ENCODE data around the gene SPTSSB. TPM values are rescaled to one million over a fixed set of nuclear protein-coding genes. Genes with fewer than 3 reads are reported as not detected.
A peak's percentile ranks its signal among the peaks of the same experiment; 100 is the strongest.

Gene SPTSSB
- total RNA-seq, 4 donors from 2014 or later: 91.6 to 175 (median 109) TPM

GRCh38 chr3:161322781-161323568, 48.3 kb downstream of the SPTSSB start:
- WGBS, 2 donors: 68 to 83% methylated on average over 2 of the region's 2 CpGs
- intact Hi-C loops (cut with DNase I; ENCODE audit: low total_unique reads): no loop called here
- DNase-seq (ENCODE audit: low spot score in 2 of 2): no peak
- H3K4me3 ChIP-seq (ENCODE audit: low read depth, poor library complexity, severe bottlenecking): no peak overlapping the region
- no peak for TF ChIP-seq POLR2A (IDR thresholded peaks at IDR 0.05)
- no peak for TF ChIP-seq CTCF (IDR thresholded peaks at IDR 0.05)

- intact Hi-C loops (cut with DNase I; ENCODE audit: low total_unique reads): no loop called here
- TF ChIP-seq POLR2A (IDR thresholded peaks at IDR 0.05) (no peak), CTCF (IDR thresholded peaks at IDR 0.05) (no peak)
- WGBS, 2 donors: 86 to 97% methylated on average over 1 of the region's 1 CpG
- DNase-seq (ENCODE audit: low spot score in 2 of 2): no peak
- H3K4me3 ChIP-seq (ENCODE audit: low read depth, poor library complexity, severe bottlenecking): no peak overlapping the region
Observed at GRCh38 chr3:161320837-161321236, 50.5 kb downstream of the SPTSSB start.

GRCh38 chr3:161319867-161320266, 51.5 kb downstream of the SPTSSB start:
- WGBS, 2 donors: 70 to 74% methylated on average over 3 of the region's 3 CpGs
- TF ChIP-seq CTCF (IDR thresholded peaks at IDR 0.05) (no peak), POLR2A (IDR thresholded peaks at IDR 0.05) (no peak)
- DNase-seq (ENCODE audit: low spot score in 2 of 2): no peak
- intact Hi-C loops (cut with DNase I; ENCODE audit: low total_unique reads): no loop called here
- H3K4me3 ChIP-seq (ENCODE audit: low read depth, poor library complexity, severe bottlenecking): no peak overlapping the region

GRCh38 chr3:161317077-161317476, 54.2 kb downstream of the SPTSSB start:
- intact Hi-C loops (cut with DNase I; ENCODE audit: low total_unique reads): no loop called here
- WGBS, 2 donors: 90 to 94% methylated on average over 2 of the region's 2 CpGs
- no peak overlapping the region for H3K4me3 ChIP-seq (ENCODE audit: low read depth, poor library complexity, severe bottlenecking)
- DNase-seq (ENCODE audit: low spot score in 2 of 2): no peak
- TF ChIP-seq CTCF (IDR thresholded peaks at IDR 0.05): no peak
- no peak for TF ChIP-seq POLR2A (IDR thresholded peaks at IDR 0.05)

GRCh38 chr3:161316006-161316689, 55.2 kb downstream of the SPTSSB start:
- DNase-seq (ENCODE audit: low spot score in 2 of 2): peak in 1 of 2 donors; percentile 69
- no peak for TF ChIP-seq CTCF (IDR thresholded peaks at IDR 0.05)
- TF ChIP-seq POLR2A (IDR thresholded peaks at IDR 0.05): no peak
- intact Hi-C loops (cut with DNase I; ENCODE audit: low total_unique reads): no loop called here
- WGBS, 2 donors: 45 to 48% methylated on average over 3 of the region's 3 CpGs
- H3K4me3 ChIP-seq (ENCODE audit: low read depth, poor library complexity, severe bottlenecking): no peak overlapping the region

Data from lower leg skin (tissue), 4 donors.